Body of pancreas (tissue), 4 donors: ENCODE measurements around the gene ZNF777. TPM values are rescaled to one million over a fixed set of nuclear protein-coding genes. Genes with fewer than 3 reads are reported as not detected.
"Not testable (repeated sequence)": the region's sequence is repeated elsewhere in the genome, so short reads cannot be mapped to it uniquely, and the experiment has no call there.

Source experiments
- ATAC-seq: fragments of 150-250 bp; one replicate; pipeline ENCODE4 v1.9.1; 2016
- DNase-seq, 4 donors: peaks; one replicate each; pipeline ENCODE4 v3.0.0-alpha.2; 2019
- H3K27ac ChIP-seq, 4 donors: fragments of 200-600 bp; sonication (generic); 1 replicate in 3 of 4; 2 replicates in 1 of 4; pipeline versions ENCODE4 v1.5.1 to v1.6.1; 2016 to 2019; ENCODE audit warnings: mild to moderate bottlenecking in 1 of 4, mixed read lengths in 1 of 4, moderate library complexity in 1 of 4
- H3K27me3 ChIP-seq, 2 donors: fragments of 200-600 bp; sonication (generic); one replicate each; pipeline ENCODE4 v1.6.0; 2016; ENCODE audit warnings: mild to moderate bottlenecking in 1 of 2
- H3K36me3 ChIP-seq, 2 donors: fragments of 200-600 bp; sonication (generic); replicated peaks in 1 of 2; 2 replicates each; pipeline ENCODE4 v1.5.1; 2016; ENCODE audit warnings: low read depth in 2 of 2; ENCODE audit not compliant: insufficient read depth in 1 of 2
- H3K4me1 ChIP-seq: fragments of 200-600 bp; sonication (generic); one replicate; pipeline ENCODE4 v1.6.0; 2016
- H3K4me3 ChIP-seq, 2 donors: fragments of 200-600 bp; sonication (generic); 1 replicate in 1 of 2; 2 replicates in 1 of 2; pipeline ENCODE4 v1.5.1; 2016 to 2019
- H3K9me3 ChIP-seq, 3 donors: fragments of 200-600 bp; sonication (generic); 1 replicate in 2 of 3; 2 replicates in 1 of 3; pipeline ENCODE4 v1.5.1; 2016
- CTCF ChIP-seq, 7 experiments: fragments of 450-650 bp in 4 of 7; fragments of 200-600 bp in 3 of 7; sonication (generic) in 3 of 7; IDR thresholded peaks; one replicate each; pipeline ENCODE4 v1.5.1; 2016 to 2019; ENCODE audit warnings: antibody characterized with exemption in 7 of 7
- POLR2A ChIP-seq, 3 donors: fragments of 450-650 bp; IDR thresholded peaks; one replicate each; pipeline ENCODE4 v1.6.1; 2016; ENCODE audit warnings: antibody characterized with exemption in 3 of 3, mild to moderate bottlenecking in 2 of 3
- WGBS, 2 donors: methylation state at CpG; one replicate each; pipeline ENCODE4 v1.1.5; 2017; 5-methylcytosine and 5-hydroxymethylcytosine counted together
- intact Hi-C: fragments of 100-400 bp; cut with DNase I; formaldehyde crosslinking; loops from one replicate; pipeline ENCODE4 v1.15.1; 2023
- total RNA-seq, 2 donors: library from RNA; depleted of rRNA; stranded (reverse); fragments of >200 nt; gene quantifications; one replicate each; pipeline ENCODE4 v1.1.0, GENCODE V29; 2016

The ZNF777 gene
- total RNA-seq, 2 donors from 2014 or later, result 8.3 to 10.5 TPM

- ATAC-seq (no peak), DNase-seq (no peak)
- Histone ChIP-seq H3K4me3 (no peak overlapping the region), H3K4me1 (peaks cover 4% of the 10 kb centered on the region), H3K27ac (no peak overlapping the region), H3K9me3 (no peaks in the 10 kb centered on the region), H3K36me3 (no peaks in the 10 kb centered on the region), H3K27me3 (no peaks in the 10 kb centered on the region)
- intact Hi-C loops, result no loop called here
- 88 to 93% methylated on average over 6 of the region's 6 CpGs for WGBS, 2 donors
- TF ChIP-seq POLR2A (IDR thresholded peaks at IDR 0.05) (no peak), CTCF (IDR thresholded peaks at IDR 0.05) (no peak)
Measured at GRCh38 chr7:149409895-149410294, 51.0 kb downstream of the ZNF777 start.

- H3K27ac ChIP-seq, result no peak overlapping the region
- intact Hi-C loops, result no loop called here
- H3K36me3 ChIP-seq, result no peaks in the 10 kb centered on the region
- H3K27me3 ChIP-seq, result no peaks in the 10 kb centered on the region
- 79 to 81% methylated on average over 6 of the region's 6 CpGs for WGBS, 2 donors
- no peaks in the 10 kb centered on the region for H3K9me3 ChIP-seq
- TF ChIP-seq CTCF (IDR thresholded peaks at IDR 0.05) (no peak), POLR2A (IDR thresholded peaks at IDR 0.05) (no peak)
- no peaks in the 10 kb centered on the region for H3K4me1 ChIP-seq
- H3K4me3 ChIP-seq, result no peak overlapping the region
- ATAC-seq (no peak), DNase-seq (no peak)
Measured at GRCh38 chr7:149404825-149405224, 56.0 kb downstream of the ZNF777 start.

GRCh38 chr7:149404396-149404795, 56.5 kb downstream of the ZNF777 start:
- no peaks in the 10 kb centered on the region for H3K4me1 ChIP-seq
- no peak for ATAC-seq

GRCh38 chr7:149398195-149398820, 62.6 kb downstream of the ZNF777 start:
- H3K27me3 ChIP-seq, result no peaks in the 10 kb centered on the region
- TF ChIP-seq CTCF (IDR thresholded peaks at IDR 0.05), result no peak
- no peak for TF ChIP-seq POLR2A (IDR thresholded peaks at IDR 0.05)
- no peaks in the 10 kb centered on the region for H3K36me3 ChIP-seq
- no peak for ATAC-seq
- 62 to 67% methylated on average over 21 of the region's 22 CpGs for WGBS, 2 donors
- intact Hi-C loops, result no loop called here
- no peak for DNase-seq
- no peak overlapping the region for H3K27ac ChIP-seq
- H3K4me3 ChIP-seq, result no peak overlapping the region
- H3K4me1 ChIP-seq, result no peaks in the 10 kb centered on the region
- H3K9me3 ChIP-seq, result no peaks in the 10 kb centered on the region

More at GRCh38 chr7:149404396-149404795, 56.5 kb downstream of the ZNF777 start:
- no peak for DNase-seq
- intact Hi-C loops, result no loop called here
- H3K36me3 ChIP-seq, result no peaks in the 10 kb centered on the region
- no peak overlapping the region for H3K4me3 ChIP-seq
- H3K27ac ChIP-seq, result no peak overlapping the region
- no peak for TF ChIP-seq CTCF (IDR thresholded peaks at IDR 0.05)
- TF ChIP-seq POLR2A (IDR thresholded peaks at IDR 0.05), result no peak
- H3K9me3 ChIP-seq, result no peaks in the 10 kb centered on the region
- no peaks in the 10 kb centered on the region for H3K27me3 ChIP-seq
- 71 to 79% methylated on average over 9 to 12 of the region's 12 CpGs for WGBS, 2 donors

- Histone ChIP-seq H3K9me3 (no peaks in the 10 kb centered on the region), H3K4me1 (no peaks in the 10 kb centered on the region), H3K27ac (no peak overlapping the region), H3K27me3 (no peaks in the 10 kb centered on the region), H3K36me3 (no peaks in the 10 kb centered on the region), H3K4me3 (no peak overlapping the region)
- no peak for ATAC-seq
- no peak for DNase-seq
- 67 to 79% methylated on average over 14 of the region's 14 CpGs for WGBS, 2 donors
- intact Hi-C loops, result no loop called here
- TF ChIP-seq POLR2A (IDR thresholded peaks at IDR 0.05) (no peak), CTCF (IDR thresholded peaks at IDR 0.05) (no peak)
Measured at GRCh38 chr7:149397470-149398043, 63.3 kb downstream of the ZNF777 start.

- DNase-seq, H3K4me1 ChIP-seq, intact Hi-C loops, H3K27ac ChIP-seq, H3K9me3 ChIP-seq, ATAC-seq, H3K36me3 ChIP-seq, H3K4me3 ChIP-seq, H3K27me3 ChIP-seq: not testable (repeated sequence)
- 49 to 56% methylated on average over 6 of the region's 6 CpGs for WGBS, 2 donors
Measured at GRCh38 chr7:149388550-149389335, 72.1 kb downstream of the ZNF777 start.

GRCh38 chr7:149386514-149386913, 74.3 kb downstream of the ZNF777 start:
- H3K4me3 ChIP-seq, H3K27ac ChIP-seq, H3K27me3 ChIP-seq, H3K4me1 ChIP-seq, intact Hi-C loops, ATAC-seq, H3K9me3 ChIP-seq, H3K36me3 ChIP-seq, DNase-seq: not testable (repeated sequence)
- 53 to 72% methylated on average over 4 of the region's 4 CpGs for WGBS, 2 donors
